Mucosa of descending colon (tissue), 3 donors: ENCODE measurements around the gene RHBDL3. TPM values are rescaled to one million over a fixed set of nuclear protein-coding genes. Genes with fewer than 3 reads are reported as not detected.

Source experiments
- ATAC-seq: fragments of 200-7000 bp; cut with Tn5 transposase; one replicate; pipeline ENCODE4 v1.9.1; 2020; ENCODE audit warnings: mild to moderate bottlenecking, moderate library complexity
- DNase-seq, 3 donors: peaks; one replicate each; pipeline ENCODE4 v3.0.0-alpha.2; 2020
- H3K36me3 ChIP-seq: fragments of 200-600 bp; one replicate; pipeline ENCODE4 v1.8.0; 2021; ENCODE audit warnings: low read depth, mild to moderate bottlenecking
- H3K4me1 ChIP-seq: fragments of 200-600 bp; one replicate; pipeline ENCODE4 v1.8.0; 2021; ENCODE audit warnings: low read depth, mild to moderate bottlenecking
- H3K4me3 ChIP-seq: fragments of 200-600 bp; one replicate; pipeline ENCODE4 v1.8.0; 2021; ENCODE audit warnings: mild to moderate bottlenecking
- H3K9me3 ChIP-seq: fragments of 200-600 bp; one replicate; pipeline ENCODE4 v1.8.0; 2021; ENCODE audit warnings: mild to moderate bottlenecking
- intact Hi-C, 2 donors: fragments of 100-400 bp; cut with DNase I in 1 of 2; cut with micrococcal nuclease in 1 of 2; formaldehyde crosslinking; loops; one replicate each; pipeline versions ENCODE4 v1.11.0 to v1.11.1; 2022; cut with DNase I, micrococcal nuclease
- total RNA-seq, 3 donors: library from RNA; stranded (reverse); fragmentation: NEBNext Ultra II Directional in 2 of 3; extraction: Animal tissue kit (Norgen Biotek cat#: 25700) in 2 of 3; gene quantifications; one replicate each; pipeline versions ENCODE4 v1.2.1 to v1.2.4, GENCODE V29; 2021 to 2023
- TF ChIP-seq, protein P1 (sequence below): fragments of 200-600 bp; IDR thresholded peaks from one replicate; pipeline ENCODE4 v1.8.0; 2022; ENCODE audit warnings: antibody characterized with exemption, mild to moderate bottlenecking
- donor health status: DM: no; HTN: no; CAD: no; lungs with moderate emphysema.
- donor health status: DM: no; HTN: no; CAD: no.
- donor health status: DM: no; HTN: yes; CAD: no.

RHBDL3 gene
- total RNA-seq, 3 donors from 2014 or later = 0.52 to 2.3 (median 1.3) TPM

DNA sequence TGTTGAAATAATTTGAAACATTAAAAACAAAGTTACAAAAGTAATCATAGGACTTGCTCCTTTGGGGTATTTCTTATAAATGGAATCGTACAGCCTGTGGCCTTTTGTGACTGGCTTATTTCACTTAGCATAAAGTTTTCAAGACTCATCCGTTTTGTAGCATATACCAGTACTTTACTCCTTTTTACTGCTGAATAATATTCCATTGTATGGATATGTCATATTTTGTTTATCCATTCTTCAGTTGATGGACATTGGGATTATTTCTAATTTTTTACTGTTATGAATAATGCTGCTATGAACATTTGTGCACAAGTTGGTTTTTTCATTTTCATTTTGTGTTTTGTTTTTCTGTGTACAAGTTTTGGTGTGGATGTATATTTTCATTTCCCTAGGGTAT, 30.0 kb upstream of the RHBDL3 start:
- Histone ChIP-seq H3K36me3 (no peaks in the 10 kb centered on the region), H3K4me3 (no peak overlapping the region), H3K4me1 (no peaks in the 10 kb centered on the region), H3K9me3 (no peaks in the 10 kb centered on the region)
- TF ChIP-seq, protein P1, sequence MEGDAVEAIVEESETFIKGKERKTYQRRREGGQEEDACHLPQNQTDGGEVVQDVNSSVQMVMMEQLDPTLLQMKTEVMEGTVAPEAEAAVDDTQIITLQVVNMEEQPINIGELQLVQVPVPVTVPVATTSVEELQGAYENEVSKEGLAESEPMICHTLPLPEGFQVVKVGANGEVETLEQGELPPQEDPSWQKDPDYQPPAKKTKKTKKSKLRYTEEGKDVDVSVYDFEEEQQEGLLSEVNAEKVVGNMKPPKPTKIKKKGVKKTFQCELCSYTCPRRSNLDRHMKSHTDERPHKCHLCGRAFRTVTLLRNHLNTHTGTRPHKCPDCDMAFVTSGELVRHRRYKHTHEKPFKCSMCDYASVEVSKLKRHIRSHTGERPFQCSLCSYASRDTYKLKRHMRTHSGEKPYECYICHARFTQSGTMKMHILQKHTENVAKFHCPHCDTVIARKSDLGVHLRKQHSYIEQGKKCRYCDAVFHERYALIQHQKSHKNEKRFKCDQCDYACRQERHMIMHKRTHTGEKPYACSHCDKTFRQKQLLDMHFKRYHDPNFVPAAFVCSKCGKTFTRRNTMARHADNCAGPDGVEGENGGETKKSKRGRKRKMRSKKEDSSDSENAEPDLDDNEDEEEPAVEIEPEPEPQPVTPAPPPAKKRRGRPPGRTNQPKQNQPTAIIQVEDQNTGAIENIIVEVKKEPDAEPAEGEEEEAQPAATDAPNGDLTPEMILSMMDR = no peak
- no peak for ATAC-seq
- no peak for DNase-seq
- intact Hi-C loops = no loop called here

DNA sequence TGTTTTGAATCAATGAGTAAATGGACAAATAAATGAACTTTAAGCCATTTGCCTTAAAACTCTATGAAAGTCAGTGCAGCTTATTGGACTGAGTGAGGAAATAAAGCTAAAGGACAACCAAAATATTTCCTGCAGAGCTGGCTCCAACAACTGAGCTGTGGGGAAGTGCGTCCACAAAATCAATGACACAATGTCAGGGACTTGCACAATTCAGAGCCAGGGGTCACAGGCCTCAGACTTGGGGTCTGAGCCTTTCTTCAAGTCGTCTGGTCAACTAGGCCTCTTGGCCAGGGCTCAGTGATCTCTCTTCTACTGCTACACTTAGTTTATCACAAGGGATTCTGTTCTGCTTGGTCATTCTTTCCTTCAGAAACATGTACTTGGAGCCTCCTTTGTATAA, 26.2 kb upstream of the RHBDL3 start:
- DNase-seq = no peak
- H3K4me1 ChIP-seq = no peaks in the 10 kb centered on the region
- H3K36me3 ChIP-seq = no peaks in the 10 kb centered on the region
- H3K4me3 ChIP-seq = no peak overlapping the region
- no peaks in the 10 kb centered on the region for H3K9me3 ChIP-seq
- intact Hi-C loops = no loop called here
- TF ChIP-seq, protein P1 = no peak
- ATAC-seq = no peak

DNA sequence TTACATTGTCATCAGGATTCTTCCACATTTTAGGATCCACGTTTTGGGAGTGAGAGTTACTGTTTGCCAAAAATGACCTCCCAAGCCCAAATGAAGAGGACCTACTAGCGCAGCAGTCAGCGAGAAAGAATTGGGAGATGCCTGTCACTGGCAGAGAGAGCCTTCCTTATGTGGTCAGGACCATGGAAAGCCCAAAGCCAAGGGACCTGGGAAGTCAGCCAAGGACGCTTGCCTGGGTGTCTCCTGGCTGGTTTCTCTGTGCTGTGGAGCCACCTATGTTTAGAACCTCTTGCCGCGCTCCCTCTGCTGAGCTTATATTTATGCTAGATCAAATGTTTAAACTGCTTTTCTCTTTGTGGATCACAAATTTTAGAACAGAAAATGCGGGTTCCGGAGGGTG, 24.9 kb upstream of the RHBDL3 start:
- intact Hi-C loops = no loop called here
- Histone ChIP-seq H3K36me3 (no peaks in the 10 kb centered on the region), H3K9me3 (no peaks in the 10 kb centered on the region), H3K4me3 (no peak overlapping the region), H3K4me1 (no peaks in the 10 kb centered on the region)
- DNase-seq (no peak), ATAC-seq (no peak)
- TF ChIP-seq, protein P1 = no peak

DNA sequence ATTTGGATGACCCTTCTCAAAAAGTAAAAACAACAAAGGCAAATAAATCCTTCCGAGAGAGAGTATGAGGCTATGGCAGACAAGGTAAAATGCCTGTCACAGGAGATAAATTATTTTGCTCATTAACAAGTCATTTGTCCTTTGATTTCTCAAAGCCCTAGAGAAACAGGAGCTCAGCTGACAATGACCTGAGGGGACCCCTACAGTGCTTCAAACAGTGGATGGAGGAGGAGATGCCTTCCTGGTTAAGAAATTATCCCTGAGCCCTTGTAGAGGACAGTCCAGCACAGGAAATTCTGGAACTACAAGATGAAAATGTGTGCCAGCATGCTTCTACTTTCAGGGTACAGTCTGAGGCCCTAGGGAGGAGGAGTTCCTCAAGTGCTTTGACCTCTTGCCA, 24.0 kb upstream of the RHBDL3 start:
- Histone ChIP-seq H3K4me3 (no peak overlapping the region), H3K9me3 (no peaks in the 10 kb centered on the region), H3K4me1 (no peaks in the 10 kb centered on the region), H3K36me3 (no peaks in the 10 kb centered on the region)
- DNase-seq = no peak
- TF ChIP-seq, protein P1 = no peak
- intact Hi-C loops = no loop called here
- ATAC-seq = no peak

DNA sequence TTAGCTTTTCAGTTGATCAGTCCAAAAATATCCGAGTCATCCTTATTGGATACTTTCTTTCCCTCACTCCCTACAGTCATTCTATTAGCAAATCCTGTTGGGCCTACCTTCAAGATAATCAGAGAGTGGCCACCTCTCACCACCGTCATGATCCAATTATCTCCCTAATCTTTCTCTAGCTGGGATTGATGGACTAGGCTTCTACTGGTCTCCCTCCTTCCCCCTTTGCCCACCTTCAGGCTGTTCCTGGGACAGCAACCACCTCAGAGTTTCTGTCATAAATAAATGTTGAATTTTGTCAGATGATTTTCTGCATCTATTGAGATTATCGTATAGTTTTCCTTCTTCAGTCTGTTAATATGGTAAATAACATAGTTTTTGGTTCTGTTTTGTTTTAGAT, 16.2 kb upstream of the RHBDL3 start:
- intact Hi-C loops = no loop called here
- no peaks in the 10 kb centered on the region for H3K4me1 ChIP-seq
- H3K4me3 ChIP-seq = no peak overlapping the region

More for the DNA sequence above, 16.2 kb upstream of the RHBDL3 start:
- Histone ChIP-seq H3K9me3 (no peaks in the 10 kb centered on the region), H3K36me3 (no peaks in the 10 kb centered on the region)
- TF ChIP-seq, protein P1 = no peak
- DNase-seq = no peak
- no peak for ATAC-seq
